HG03175 (cell line): ENCODE measurements around the gene C9orf72.
A peak's percentile ranks its signal among the peaks of the same experiment; 100 is the strongest.

Experiments
- ATAC-seq: cut with Tn5 transposase; IDR thresholded peaks from one replicate; pipeline ENCODE4 v1.9.1; 2021; ENCODE audit warnings: mild to moderate bottlenecking, moderate library complexity; ENCODE audit not compliant: unreplicated experiment

C9orf72 gene

DNA sequence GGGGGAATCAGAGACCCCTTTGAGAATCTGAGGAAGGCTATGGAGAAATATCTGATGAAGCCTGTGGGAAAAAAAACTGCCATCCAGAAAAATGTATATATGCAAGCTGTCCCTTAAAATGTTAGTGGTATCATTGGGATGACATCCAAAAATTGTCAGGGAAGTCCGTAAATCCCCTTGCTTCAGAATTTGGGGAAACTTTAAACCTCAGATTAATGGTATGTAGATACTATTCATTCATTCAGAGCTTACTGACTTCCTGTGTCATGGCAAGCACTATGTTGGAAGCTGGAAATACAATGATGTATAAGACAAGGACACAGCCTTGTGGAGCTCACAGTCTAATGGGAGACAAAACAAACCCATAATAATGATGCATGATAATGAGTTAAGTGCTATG is 32.8 kb downstream of the C9orf72 start:
- ATAC-seq, result no peak

DNA sequence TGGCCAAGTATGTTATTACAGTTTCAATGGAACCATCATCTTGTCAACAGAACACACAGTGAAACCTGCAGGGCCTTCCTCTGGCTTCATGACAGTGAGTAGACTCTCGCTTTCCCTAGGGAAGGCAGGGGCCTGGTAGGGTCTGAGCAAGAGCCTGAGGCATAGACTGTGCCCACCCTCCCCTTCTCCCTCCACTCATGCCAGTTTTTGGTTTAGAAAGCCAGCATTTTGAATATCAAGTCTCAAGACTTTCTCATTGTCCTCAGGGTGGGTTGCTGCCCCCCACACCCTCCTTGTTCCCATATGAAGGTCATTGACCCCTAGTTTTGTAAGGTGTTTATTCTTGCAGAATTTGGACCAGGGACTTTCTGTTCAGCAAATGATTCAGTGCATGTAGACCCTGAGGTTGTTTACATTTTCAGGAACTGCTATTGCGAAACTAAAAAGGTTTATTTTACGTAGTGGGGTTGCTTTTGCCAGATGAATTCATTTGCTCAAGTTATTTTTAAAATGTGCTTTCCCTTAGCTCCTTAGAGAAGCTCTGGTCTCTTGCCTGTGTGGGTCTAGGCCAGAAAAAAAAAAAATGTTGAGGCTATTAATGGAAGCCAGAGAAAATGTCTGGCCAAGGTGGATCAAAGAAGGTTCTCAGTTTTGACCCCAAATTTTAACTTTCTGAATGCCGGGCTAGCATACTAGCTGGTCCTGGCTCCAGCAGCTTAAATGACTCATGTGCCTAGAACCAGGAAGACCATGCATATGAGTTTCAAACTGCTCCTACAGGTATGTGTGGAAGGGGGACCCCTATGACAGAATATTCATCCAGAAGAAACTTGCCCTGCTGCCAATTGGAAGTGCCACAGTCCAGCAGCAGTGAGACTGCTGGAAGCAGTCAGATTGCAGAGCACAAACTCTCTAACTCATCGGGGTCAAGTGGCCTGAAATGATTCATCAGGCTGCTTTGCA is 33.5 kb downstream of the C9orf72 start:
- ATAC-seq, result no peak

DNA sequence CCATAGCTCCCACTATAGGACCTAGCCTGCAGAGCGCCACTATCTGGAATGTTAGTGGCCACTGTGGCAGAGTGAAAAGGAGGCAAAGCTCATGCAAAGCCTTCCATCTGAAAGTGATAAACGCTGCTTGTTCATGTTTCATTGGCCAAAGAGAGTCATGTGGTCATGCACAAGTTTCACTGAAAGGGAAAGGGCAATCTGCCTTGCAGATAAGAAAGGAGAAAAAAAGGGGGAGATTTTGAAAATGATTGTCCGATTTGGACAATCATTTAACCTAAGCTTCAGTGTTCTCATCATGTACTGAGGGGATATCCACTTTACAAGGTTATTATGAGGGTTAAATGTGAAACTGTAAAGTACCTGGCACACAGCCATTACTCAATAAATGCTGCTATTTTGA is 34.6 kb downstream of the C9orf72 start:
- ATAC-seq, result no peak

DNA sequence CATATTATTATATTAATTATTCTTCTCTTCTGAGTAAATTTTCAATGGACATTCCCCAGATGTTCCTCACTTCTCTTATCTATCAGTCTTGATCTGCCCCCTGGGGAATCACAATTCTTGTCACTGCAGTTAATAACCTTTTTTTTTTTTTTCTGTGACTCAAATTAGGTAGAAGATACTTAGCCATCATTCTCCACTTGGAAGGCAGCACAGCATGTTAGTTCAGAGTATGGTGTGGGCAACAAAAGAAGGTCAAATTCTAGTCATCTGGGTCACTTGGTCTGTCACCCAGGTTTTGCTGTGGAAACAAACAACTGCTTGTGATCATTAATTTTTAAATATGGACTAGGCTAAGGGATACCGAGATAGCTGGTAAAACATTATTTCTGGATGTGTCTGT is 35.5 kb downstream of the C9orf72 start:
- no peak for ATAC-seq

DNA sequence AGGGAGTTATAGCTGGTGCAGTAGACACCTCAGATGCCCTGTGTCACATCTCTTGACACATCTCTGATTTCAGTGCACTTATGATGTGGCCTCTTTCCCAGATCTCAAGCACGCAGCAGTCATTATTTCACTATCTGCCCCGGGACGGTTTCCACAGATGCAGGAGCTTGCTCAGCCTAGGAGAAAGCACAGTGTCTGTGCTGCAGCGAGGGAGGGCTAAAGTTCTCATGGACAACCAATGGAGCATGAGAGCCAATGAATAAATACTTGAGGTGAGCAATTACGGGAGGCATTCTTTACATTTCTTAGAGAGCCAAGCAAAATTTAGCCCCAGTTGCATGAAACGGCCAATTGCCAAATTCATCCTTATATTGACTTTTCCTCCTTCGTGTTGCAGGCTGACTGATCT is 36.2 kb downstream of the C9orf72 start:
- no peak for ATAC-seq

DNA sequence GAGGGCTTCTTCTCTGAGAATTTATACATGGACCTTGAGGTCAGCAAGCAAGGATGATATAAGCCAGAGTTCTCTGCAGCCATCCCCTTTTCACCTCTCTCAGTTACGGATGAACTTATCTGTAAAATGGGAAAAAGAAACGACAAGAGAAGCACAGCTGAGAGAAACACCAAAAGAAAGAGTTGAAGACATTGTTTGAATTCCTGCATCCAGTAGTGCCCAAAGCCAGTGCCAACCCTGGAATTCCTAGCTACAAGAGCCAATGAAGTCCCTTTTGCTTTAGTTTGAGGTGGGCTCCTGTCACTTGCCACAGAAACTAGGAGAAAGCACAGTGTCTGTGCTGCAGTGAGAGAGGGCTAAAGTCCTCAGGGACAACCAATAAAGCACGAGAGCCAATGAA is 37.1 kb downstream of the C9orf72 start:
- ATAC-seq, result no peak

DNA sequence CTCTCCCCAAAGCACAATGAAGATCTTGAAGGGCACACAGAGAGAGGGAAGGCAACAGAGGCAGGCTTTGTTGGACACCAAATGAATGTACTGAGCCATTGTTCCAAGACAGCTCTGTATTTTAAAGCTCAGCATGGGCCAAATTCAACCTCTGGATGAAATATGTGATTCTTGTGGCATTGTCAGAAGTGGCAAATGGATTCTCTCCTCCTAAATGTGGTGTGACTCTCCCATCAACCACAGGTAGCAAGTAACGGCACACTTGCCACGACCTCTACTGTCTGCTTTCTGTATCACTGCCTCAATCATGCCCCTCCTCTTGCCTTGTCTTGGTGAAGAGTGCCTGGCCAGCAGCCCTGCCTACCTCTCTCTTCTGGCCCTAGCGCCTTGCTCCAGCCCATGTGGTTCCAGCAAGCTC is 37.6 kb downstream of the C9orf72 start:
- peak; percentile 73 for ATAC-seq

DNA sequence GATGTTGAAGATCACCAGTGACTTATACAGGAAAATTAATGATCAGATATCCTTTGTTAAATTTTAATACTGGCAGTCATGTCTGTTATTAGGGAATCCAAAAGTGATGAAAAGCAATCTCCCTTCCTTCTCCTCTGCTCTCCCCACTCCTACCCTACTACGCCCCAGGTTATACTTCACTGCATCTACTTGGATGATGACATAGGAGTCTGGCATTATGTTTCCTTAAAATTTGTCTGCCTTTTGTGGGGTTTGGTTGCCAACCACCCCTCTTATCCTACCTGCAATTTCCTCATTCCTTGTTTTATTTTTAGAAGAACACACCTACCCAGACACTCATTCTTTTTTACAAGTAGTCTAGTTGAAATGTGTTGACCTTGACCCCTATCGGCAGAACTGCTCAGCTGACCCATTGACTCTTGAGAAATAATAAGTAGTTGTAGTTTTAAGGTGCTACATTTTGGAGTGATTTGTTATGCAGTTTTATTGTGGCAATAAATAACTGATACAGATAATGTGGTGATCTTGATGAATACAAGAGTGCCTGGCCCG is 38.5 kb downstream of the C9orf72 start:
- no peak for ATAC-seq

DNA sequence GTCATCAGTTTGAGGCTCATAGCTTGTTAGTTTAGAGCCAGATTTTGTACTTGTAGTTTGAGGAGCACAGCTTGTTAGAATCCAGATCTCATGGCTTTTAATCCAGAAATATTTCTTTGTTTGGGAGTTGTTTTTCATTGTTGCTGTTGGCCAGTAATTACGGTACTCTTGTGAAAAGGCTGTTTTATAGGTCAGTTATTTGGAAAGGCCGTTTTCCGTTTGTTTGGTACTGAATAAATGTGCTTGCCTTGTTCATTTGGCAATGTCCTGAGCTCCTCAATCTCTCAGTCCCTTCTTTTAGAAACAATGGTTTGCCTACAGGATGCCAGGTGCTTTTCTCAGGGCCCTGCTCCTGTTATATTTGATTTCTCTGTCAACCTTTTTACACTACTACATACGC is 39.1 kb downstream of the C9orf72 start:
- ATAC-seq, result no peak

DNA sequence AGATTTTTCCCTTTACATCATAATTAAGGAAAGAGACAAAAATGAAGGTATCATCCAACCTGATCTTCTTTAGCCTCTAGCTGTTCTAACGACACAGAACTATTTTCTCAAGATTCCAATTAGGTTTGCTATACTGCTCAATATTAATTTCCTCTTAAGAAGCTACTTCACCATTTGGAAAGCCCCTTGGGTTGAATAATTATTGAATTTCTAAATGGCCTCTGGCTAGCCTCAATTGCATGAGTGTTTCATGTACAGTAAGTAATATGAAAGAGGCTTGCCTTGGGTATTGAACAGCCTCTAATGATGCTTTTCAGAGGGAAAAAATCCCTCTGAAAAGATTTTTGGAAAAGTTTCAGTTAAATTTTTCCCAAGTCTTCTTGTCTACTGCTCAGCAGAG is 40.0 kb downstream of the C9orf72 start:
- ATAC-seq, result no peak

DNA sequence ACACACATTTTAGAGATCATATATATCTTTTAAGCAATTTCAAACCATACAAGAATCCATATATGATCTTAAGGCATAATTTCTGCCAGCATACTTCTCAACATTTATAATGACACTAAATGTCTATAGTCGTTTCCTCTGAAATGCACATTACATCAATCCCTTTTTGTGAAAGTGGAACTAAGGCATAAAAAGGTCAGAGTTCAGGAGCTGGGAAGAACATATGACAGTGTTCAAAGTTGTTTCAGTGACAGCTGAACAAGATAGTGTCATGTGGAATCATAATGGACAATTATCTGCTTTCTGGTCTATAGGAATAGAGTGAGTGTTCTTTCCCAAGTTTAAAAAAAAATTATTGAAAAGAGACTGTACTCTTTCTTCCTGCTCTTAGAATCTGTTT is 41.2 kb downstream of the C9orf72 start:
- ATAC-seq, result no peak

DNA sequence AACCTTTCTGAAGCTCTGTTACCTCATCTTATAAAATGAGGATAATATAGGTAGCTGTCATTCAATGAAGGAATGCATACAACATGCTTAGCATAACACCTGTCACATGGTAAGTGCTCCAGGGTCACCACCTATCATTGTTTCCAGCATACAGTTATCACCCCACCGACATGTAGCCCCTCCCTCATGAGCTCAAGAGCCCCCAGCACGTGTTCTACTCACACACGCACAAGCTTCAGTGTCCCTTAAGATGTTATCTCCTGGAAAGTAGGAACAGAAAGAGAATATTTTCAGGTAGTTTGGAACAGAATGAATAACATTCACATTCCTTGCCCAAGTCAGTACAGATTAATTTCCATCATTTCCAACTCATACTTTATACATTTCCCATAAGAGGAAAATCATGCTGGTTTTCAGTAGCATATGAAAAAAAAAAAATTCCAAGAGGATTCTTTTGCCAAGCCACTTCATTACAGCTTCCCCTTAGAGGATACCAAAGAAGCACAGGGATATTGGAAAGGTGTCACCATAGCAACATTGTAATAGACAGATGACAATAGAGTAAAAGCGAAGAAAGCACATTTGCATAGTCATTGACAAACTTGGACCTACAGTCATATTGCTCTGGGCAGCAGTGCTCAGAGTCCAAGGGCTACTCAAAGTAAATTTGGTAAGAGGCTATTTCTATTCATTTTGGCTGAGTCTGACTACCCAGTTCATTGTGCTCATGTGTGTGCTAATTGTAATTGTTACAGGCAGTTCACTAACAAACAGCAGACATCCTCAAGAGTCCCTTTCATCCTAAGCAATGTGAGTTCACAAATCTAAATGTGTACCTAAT is 42.1 kb downstream of the C9orf72 start:
- no peak for ATAC-seq

DNA sequence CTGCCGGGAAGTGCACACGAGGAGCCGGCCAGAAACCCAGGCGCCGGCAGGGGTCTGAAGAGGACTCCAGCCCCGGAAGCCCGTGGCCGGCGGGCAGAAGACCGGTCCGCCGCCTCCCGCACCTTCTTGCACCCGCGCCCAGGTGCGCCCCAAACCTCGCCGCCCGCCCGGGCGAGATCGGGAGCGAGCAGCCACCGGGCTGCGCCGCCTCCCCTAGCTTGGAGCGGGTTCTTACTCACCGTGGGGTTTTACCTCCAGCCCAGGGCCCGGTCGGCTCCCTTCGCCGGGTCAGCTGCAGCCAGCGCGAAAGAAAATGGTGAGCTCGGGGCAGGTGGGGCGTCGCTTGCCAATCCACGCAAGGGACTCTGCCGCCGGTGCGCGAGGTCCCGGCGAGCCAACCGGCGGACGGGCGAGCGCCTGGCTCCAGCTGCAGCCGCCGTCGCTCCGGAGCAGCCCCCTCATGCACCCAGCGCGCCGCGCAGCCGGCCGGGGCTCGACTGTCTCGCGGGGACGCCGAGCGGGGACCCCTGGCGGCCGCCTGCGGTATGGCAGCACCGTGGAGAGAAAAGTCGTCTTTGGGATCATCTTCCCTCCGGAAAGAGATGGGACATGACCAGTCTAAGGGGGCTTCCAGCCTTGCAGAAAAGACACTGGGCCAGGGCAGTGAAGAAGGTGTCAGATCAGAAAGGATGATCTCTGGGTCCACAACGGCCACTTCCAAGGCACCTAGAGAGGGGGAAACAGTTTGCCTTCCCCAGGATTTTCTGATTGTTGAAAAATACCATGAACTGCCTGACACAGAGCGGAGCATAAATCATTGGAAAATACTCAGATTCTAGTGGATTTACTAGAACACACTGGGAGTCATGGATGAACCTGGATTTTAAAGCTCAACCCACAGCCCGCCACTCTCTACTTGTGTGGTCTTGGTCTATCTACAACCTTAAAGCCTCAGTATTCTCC is 43.7 kb downstream of the C9orf72 start, which contains the start of gene MOB3B:
MOB3B (minus strand) TSS at position 499 of the 963 bp plus-strand sequence. CDS start 74,264 bp downstream, outside the sequence.
- peak; percentile 78 for ATAC-seq

DNA sequence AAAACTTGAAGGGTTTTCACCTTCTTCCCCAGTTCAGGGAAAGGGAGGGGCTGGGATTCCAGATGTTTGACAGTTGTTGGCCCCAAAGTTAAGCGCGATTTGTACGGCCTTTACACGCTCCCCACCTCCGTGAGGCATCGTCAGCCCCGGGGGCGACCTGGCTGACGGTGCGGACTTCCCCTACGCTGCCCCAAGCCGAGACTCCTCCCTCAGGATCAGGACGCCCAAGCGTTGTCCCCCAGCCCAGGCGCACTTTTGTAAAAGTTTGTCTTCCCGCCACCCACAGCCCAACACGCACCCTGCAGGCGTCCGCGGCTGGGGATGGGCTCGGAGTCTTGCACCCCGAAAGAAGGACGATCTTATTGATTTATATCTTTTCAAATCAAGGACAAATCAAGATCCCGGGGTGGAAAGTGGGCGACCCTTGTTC is 44.4 kb downstream of the C9orf72 start:
- peak; percentile 48 for ATAC-seq

DNA sequence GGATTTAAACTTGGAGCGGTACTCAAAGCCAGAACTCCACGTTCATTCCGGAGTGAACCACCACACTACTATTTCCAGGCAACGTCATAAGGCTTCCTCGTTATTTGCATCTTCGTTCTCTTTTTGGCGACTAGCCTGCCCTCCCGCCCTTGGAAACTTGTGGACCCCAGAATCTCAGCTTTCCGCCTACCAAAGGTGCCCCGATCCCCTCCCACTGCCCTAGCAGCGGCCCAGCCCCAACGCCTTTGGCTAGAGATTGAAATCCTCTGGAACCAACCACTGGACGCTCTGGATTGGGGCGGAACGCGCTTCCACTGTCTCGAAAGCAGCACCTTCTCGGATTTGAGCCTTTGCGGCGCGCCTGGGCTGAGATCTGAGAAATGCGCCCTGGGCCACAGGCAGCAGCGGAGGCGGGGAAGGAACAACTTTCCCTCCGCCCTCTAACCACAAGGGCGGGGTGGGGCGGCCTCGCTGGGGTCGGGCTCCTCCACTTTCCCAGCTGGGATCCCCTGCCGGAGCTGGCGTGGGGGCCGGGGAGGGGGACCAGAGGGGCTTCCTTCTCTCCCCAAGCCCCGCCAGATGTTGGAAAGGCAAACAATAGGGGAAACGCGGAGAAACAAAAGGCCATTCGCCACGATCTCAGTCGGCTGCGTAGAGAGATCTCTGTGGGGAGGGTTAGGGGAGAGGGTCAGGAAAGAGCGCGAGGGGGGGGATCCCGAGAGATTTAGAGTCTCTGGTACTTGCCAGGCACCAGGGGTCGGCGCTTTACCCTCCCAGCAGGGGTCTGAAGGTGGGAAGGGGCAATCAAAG is 45.0 kb downstream of the C9orf72 start:
- peak; percentile 54 for ATAC-seq

DNA sequence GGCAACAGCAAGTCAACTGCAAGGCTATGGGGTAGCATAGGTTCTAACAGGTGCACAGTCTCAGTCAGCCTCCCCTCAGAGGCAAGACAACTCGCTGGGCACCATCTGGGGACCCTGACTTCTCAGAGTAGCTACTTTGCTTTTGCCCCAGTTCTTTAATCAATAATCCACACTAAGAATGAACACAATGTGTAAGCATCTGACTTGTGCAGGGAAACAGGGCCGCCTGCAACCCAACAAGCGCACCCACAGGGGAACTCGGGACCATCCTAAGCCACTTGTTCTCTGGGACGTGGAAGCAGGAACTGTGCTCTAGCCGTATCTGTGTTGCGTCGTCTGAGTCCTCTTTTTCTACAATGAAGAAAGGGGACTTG is 45.6 kb downstream of the C9orf72 start:
- no peak for ATAC-seq

DNA sequence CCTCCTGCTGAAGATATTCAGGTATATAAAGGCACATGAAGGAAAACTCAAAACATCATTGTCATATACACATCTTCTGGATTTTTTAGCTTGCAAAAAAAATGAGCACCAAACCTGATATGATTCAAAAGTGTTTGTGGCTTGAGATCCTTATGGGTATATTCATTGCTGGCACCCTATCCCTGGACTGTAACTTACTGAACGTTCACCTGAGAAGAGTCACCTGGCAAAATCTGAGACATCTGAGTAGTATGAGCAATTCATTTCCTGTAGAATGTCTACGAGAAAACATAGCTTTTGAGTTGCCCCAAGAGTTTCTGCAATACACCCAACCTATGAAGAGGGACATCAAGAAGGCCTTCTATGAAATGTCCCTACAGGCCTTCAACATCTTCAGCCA is 49.0 kb downstream of the C9orf72 start, which contains the start of gene IFNK:
IFNK (plus strand) TSS at position 55 of the 400 bp plus-strand sequence; CDS start at position 102, 47 bp downstream.
- no peak for ATAC-seq

DNA sequence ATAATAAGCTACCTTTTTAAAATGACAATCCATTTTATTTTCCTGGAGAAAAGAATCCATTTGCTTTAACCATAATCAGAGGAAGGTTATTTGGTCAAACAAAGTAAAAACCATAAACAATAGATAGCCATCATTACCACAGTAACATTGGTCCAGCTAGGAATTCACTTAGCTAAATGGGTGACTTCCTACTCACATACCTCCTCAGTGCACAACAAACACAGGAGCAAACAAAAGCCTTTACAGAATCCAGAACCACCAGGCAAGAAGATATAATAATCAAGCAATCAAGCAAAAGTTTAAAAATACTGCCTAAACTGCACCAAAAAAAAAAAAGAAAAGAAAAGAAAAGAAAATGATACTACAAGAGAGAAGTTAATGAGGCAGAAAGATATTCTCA is 50.1 kb downstream of the C9orf72 start:
- ATAC-seq, result no peak

DNA sequence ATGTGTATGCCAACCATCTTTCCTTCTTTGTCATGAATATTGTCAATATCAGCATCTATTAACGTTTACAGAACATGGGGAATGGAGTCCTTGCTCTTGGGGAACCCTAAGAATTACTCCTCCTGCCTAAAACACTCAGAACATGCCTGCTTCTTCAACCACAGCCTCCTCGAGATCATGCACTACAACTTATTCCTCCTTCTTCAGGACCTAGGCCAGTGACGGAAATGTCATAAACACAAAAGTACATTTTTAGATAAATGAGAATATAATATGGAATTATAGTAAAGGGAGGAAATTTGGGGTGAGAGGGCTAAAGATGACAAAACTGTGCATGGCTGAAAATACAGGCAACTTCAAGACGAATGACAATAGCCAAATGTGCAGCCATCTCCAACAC is 52.3 kb downstream of the C9orf72 start:
- ATAC-seq, result no peak
